DMS153 treated with DMSO at 0.1 percent for 48 hours (cell line): Measurements from ENCODE around the gene CDKN2B-AS1.

Source experiments
- DNase-seq: peaks from one replicate; lab custom pipeline; 2025; ENCODE audit not compliant: unreplicated experiment; lab: John Stamatoyannopoulos, UW

Gene CDKN2B-AS1

DNA sequence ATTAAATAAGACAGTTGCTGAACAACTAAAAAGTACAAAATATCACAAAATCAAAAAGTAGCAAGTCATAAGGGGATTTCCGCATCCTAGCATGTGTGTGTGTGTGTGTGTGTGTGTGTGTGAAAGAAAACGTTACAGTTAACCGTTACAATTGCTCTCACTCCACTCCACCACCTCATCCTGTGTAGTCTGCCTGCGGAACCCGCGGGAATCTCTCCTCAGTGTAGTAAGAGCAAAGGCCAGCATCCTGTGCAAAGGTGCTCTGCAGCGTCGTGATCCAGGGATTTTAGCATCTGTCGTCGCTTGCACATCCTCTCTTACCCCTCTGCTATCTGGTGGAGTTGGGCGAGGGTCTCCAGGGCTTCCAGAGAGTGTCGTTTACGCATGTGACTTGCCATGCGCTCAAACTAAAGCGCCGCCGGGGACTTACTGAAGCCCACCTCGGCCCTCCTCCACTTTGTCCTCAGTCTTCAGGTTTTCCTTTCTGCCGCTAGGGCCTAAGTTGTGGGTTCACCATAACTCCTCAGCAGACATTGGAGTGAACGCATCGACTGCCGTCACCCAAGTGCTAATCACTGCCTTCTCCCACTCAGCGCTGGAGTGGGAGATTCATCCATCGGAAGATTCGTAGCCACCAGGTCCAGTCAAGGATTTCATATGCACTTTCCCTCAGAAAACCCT is 10.6 kb downstream of the CDKN2B-AS1 start:
- no peak for DNase-seq

DNA sequence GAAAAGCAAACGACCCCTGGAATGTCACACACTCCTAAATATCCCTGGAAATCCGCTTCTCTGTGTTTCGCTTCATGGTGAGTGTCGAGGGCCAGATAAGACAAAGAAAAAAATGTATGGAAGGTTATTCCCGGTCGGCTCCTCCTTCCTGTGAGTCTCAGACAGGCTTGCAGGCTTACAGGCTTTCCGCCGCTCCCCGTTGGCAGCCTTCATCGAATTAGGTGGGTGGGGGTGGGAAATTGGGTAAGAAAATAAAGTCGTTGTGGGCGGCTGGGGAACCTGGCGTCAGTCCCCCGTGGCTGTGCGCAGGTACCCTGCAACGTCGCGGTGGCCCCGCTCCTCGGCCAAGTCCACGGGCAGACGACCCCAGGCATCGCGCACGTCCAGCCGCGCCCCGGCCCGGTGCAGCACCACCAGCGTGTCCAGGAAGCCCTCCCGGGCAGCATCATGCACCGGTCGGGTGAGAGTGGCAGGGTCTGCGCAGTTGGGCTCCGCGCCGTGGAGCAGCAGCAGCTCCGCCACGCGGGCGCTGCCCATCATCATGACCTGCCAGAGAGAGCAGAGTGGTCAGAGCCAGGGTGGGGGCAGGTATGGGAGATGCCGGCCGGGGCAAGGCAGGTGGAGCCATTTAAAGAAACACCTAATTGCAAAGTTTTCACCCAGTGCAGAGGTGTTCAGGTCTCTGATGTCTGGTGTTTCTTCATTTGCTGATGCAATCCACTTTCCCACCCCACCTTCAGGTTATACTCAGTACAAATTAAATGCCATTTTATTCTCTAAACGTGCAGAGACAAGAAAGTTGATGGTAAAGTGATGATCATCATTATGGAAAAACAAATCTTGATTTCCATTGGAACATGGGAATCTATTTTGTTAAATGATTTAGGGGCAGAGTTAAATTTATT is 11.4 kb downstream of the CDKN2B-AS1 start:
- no peak for DNase-seq

DNA sequence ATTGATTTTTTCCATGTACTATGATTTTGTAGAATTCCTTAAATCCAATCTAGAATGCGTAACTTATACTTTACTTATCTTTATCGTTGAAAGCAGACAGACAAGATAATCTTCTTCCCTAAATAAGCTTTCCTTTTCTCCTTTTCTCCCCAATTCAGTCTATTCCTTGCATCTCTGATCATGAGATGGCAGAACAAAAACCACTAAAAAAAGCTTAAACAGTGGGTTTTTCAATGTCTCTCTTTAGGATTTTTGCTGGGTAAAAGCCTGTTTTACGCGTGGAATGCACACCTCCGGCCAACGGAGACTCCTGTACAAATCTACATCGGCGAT is 13.8 kb downstream of the CDKN2B-AS1 start:
- no peak for DNase-seq

DNA sequence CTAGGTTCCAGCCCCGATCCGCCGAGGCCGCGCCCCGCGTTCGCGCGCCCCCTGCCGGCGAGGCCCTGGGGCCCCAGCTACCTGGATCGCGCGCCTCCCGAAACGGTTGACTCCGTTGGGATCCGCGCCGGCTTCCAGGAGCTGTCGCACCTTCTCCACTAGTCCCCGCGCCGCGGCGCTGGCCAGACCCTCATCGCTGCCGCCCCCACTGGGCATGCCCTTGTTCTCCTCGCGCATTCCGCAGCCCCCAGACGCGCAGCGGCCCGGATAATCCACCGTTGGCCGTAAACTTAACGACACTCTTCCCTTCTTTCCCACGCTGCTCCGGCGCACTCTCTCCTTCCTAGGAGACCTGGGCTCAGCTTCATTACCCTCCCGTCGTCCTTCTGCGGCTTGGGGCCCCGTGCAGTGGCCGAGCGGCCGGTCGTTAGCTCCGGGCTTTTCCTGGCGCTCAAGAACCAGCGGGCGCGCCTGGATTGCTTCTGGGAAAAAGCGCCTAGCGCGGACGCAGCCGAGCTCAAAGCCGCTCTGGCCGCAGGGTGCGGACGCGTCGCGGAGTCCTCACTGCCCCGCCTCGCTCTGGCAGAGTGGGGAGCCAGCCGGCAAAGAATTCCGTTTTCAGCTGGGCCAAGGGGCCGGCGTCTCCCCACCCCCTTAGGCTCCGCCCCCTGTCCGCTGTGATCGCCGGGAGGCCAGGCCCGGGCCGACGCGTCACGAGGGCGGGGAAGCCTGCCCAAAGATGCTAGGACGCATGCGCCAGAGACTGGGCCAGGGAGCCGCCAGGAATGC is 14.3 kb downstream of the CDKN2B-AS1 start, which contains the start of gene CDKN2B:
TSS of gene CDKN2B (minus strand) at position 589 of the 789 bp plus-strand sequence. CDS start at position 237, 352 bp downstream.
- peak; percentile 91 for DNase-seq

DNA sequence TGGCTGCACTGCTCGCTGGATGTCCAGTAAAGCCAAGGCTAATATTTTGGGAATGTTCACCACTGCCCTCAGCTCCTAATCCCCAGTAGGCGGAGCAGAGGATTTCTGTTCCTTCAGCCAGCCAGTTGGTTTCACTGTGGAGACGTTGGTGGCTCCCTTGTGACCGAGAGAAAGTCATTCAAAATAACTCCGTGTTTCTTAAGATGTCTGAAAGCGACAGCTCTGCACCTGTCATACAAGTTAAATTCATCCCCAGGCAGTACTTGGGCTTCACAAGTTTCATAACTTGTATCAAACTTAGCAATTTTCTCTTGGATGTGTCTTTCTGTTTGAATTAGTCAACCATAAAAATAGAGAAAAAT is 14.9 kb downstream of the CDKN2B-AS1 start:
- DNase-seq, result no peak

DNA sequence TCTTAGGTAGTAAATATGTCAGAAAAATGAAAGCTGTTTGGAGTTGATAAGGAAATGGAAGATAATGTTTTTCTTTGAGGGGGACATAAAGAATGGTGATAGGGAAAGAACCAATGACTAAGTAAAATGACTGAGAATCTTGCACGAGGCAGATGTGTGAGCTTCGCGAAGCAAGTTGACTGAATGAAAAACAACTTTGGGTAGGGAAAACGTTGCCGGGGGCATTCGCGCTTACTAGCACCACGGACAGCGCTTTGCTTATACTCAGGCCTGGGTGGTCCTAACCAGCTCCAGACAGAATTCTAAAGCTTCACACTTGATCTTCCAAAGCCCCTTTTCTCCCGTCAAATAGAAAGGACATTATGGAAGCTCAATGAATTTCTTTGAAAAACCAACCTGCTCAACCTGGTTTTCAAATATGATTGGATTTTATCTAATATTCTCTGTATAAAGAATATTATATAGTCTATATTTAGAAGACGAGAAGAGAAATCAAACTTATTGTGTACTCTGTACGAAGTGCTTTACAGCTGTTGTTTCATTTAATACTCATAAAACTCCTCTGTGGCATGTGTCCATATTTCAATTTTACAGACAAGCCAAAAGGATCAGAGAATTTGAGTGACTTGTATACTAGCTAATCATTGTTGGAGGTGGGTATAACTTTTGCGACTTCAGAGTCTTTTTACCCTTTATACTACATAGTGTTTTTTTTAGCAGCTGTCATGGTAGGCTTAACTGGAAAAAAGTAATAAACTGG is 16.5 kb downstream of the CDKN2B-AS1 start:
- DNase-seq, result no peak

DNA sequence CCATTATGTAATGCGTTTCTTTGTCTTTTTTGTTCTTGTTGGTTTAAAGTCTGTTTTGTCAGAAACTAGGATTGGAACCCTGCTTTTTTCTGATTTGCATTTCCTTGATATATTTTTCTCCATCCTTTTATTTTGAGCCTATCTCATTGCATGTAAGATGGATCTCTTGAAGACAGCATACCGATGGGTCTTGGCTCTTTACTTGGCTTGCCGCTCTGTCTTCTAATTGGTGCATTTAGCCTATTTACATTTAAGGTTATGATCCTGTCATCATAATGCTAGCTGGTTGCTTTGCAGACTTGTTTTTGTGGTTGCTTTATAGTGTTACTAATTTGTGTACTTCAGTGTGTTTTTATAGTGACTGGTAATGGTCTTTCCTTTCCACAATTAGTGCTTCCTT is 27.8 kb downstream of the CDKN2B-AS1 start:
- DNase-seq, result no peak

DNA sequence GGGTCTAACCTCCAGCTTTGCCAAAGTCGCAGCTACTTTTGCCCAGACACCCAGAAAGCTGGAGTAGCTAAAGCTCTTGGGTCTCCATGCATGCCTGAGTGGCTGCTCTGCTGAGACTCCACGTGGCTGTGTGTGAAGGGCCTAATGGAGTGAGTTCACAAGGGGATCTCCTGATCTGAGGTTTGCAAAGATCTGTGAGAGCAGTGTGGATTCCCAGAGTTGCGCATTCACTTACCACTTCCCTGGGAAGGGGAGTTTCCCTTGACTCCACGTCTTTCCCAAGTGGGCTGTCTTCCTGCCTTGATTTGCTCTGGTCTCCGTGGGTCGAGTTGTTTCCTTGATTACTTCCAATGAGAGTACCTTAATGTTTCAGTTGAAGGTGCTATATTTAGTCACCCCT is 32.1 kb downstream of the CDKN2B-AS1 start:
- DNase-seq, result no peak

DNA sequence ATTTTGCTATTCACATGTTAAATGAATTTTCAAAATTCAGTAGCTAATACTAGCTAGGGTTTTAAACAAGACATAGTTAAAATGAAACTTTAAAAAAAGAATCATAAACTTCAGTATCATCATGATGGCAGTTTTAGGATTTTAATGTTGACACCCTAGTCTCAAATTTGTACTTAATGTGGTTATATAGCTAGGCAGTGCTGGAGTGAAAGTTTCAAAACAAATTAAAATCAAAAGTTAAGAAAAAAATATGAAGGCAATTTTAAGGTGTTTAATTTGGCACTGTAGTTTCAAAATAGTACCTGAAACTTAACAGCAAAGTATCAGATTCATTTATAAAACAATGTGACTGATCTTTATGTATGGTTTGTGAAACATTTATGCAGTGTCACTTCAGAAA is 33.8 kb downstream of the CDKN2B-AS1 start:
- no peak for DNase-seq

DNA sequence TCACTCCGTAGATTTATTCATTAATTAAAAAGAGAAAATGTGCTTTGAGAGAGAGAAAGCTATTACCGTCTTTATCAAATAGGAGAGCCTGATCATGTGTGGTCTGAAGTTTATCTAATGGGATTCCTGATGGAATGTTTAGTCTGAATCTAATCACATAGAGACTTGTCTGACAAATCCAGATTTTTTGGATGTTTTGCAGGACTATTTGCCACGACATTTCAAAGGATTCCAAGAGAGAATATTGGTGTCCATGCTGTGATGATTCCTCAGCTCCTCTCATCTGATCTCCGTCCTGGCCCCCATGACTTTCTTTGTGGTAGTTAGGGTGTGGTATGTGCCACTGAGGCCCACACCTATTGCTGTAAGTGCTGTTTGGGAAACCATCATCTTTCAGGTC is 34.6 kb downstream of the CDKN2B-AS1 start:
- DNase-seq, result no peak

DNA sequence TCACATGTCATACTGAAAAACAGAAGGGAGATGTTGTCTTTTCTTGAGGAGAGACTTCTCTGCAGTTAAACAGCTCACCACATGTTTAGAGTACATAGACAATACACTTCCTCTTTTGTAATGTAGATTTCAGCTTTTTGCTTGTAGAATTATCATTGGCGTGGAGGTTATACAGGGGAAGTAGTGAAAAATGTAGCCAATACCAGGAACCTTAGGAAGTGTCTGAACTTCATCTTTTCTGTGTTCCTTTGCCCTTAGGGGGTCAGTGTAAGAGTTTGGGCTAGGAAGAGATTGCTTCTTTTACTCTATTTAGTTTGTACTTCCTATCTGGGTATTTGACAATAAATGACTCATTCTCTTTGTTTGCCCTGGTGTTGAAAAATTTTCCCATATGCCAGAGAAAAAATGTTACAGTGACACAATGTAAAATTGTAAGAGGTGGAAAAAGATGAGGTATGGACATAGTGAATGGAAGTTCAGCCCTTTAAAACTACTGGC is 35.6 kb downstream of the CDKN2B-AS1 start:
- DNase-seq, result no peak

DNA sequence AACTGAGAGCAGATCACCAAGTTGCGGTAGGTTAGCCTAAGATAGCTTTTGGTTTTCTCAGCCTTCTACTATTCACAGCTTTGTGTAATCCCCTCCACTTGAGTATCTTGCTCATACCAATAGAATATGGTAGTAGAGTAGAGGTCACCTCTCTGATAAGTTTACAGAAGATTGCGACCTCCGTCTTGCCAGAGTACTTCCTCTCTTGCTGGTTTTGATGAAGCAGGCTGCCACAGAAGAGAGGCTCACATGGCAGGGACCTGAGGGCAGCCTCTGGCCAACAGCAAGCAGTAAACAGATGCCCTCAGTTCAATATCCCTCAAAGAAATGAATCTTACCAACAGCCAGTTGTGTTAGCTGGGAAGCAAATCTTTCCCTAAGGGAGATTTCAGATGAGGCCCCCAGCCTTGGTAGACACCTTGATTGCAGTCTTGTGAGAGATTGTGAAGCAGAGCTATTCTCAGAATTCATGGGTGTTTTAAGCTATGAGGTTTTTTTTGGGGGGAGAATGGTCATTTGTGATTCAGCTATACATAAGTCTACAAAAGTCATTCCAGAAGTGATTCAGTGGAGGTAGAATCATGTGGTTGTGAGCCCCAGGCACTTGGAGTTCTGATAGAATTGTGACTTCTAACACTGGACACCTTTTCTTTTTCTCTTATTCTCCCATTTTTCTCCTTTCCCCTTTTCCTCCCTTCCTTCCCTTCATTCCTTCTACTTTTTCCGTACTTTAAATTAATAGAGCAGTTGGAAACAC is 37.2 kb downstream of the CDKN2B-AS1 start:
- DNase-seq, result no peak

DNA sequence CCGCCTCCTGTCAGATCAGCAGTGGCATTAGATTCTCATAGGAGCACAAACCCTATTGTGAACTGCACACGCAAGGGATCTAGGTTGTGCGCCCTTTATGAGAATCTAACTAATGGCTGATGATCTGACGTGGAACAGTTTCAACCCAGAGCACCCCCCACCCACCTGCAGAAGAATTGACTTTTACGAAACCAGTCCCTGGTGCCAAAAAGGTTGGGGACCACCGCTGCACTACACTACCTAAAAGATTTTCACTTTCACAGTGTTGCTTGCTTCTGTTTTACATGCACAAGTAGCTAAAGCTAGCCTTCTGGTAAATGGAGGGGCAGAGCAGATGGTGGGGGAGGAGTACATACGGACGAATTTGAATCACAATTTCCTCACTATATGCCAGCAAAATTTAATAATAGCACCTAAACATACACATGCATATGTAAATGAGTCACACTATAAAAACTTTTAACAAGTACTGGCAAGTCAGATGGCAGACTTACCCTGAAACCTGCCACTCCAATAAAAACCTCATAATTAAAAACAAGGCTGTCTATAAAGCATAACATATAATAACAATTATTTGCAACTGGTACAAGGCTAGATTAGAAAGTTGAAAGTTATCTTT is 38.5 kb downstream of the CDKN2B-AS1 start:
- no peak for DNase-seq

DNA sequence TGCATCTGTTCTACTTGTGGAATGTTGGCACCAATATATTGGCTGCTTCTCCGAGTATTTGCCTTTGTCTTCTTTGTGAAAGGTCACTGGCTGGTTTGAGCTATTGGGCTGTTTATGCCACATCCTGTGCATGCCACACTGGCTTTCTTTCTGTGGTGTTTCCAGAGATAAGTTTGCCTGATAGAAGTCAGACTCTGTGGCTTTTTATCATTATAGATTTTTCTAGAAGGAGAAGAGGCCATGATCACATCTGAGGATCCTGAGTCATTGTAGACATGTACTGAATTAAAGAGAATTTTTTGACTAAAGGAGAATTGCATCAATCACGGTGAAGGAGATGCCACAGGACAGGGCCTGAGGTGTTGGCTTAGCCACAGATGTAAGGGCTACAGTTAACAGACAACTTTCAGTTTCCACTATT is 41.0 kb downstream of the CDKN2B-AS1 start:
- no peak for DNase-seq

DNA sequence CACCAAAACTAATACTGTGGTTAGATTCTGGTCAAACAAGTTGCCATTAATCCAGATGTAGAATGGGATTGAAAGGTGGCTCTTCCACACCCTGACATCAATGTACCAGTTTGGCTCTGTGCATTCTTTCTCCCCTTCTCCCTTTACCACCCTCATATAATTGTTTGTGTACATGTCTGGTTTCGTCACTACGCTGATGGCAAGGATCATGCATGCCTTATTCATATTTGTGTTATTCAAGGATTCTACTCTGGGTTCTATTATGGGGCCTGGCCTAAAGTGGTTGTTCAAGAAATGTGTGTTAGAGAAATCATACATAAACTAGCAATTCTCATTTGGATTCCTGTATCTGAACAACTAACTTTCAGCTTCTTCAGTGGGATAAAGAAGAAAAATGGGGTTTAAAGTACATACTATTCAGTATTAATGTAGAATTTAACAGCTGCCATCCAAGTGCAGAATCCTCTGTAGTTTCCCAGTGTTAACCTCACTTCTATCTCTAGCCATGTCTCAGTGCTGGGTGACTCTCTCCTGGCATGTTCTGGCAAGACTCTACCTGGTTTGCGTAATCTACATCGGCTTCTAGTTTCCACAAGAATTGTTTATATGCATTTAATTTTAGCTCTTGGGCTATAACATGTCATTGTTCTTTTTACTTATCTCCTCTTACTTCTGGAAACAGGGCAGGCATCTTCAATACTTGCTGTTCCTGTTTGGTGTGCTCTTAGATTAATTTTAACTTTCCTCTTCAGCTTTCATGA is 42.5 kb downstream of the CDKN2B-AS1 start:
- no peak for DNase-seq

DNA sequence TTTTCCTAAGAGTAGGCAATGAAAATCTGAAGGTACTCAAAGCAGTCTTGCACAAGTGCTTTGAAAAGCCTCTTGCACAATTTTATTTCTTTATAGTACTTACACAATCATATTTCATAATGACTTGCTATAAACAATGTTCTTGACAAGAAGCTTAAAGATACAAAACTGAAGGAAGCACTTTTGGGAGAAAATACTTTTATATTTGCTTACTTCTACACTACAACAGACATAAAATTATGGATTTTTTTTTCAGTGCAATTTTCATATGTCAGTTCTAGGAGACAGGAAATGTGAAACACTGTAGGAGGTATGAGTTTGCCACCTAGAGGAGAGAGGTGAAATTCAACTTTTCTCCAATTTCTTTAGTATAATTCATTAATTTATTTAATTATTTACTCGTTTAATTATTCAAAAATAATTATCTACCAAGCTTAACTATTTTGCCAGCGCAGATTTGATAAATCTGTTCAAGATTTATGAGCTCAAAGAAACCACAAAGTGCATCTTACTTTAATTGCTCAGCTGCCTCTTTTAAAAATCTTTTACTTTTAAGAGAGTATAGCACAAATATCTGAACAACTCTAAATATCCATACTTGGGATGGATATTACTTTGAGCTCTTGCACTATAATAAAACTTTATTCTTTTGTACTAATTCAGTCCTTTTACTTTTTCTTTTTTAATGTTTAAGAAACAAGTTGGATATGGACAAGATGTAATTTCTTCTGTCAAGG is 43.5 kb downstream of the CDKN2B-AS1 start:
- DNase-seq, result peak; percentile 24

DNA sequence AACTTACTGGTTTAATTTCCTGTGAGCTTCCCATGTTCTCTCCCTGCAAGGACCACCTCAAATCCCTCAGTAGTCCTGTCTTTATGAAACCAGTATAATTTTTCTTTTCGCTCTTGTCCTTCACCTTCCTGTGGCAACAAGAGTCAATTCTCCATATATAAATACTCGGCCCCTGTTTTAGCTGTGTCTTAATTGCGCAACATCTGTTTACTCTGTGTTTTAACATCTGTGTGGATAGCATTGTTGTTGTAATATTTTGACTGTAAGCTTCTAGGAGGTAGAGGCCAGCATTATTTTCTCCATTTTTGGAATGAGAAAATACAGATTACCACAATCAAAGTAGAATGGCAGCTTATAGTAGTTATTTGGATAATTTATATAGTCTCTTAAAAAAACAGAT is 44.7 kb downstream of the CDKN2B-AS1 start:
- DNase-seq, result no peak

DNA sequence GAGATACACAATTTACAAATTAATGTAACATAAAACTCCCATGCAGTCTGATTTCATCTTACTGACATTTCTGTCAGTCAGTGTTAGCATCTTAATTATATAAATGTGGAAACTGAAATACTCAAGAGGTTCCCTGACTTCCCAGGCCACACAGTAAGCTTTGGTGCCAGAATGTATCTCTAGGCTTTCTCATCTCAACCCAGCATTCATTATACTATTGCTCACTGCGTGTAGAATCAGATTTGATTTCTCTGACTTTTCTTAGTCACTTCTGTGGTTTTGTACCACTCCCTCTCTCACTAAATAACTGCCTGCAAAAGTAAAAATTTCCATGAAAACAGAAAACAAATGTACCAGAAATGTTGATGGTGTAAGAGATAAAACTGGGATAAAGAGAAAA is 46.2 kb downstream of the CDKN2B-AS1 start:
- DNase-seq, result no peak
